IMR-90 (cell line): ENCODE data around the gene MRTFA. TPM values are rescaled to one million over a fixed set of nuclear protein-coding genes. Genes with fewer than 3 reads are reported as not detected.

ENCODE experiments used
- ATAC-seq: fragments of 200-7000 bp; cut with Tn5 transposase; 2 replicates; pipeline ENCODE4 v1.9.1; 2020; ENCODE audit warnings: low read depth, mild to moderate bottlenecking, moderate library complexity
- BruUV-seq: library from RNA; stranded (reverse); fragments of 400-500 nt; replicated peaks from 2 replicates; lab custom pipeline; 2021; lab: Mats Ljungman, UMichigan
- CTCF ChIA-PET: fragments of 300-600 bp; formaldehyde crosslinking; extraction: SDS; loops from one replicate; lab custom pipeline; 2021; ENCODE audit warnings: antibody characterized with exemption; lab: Yijun Ruan, JAX
- POLR2A ChIA-PET: fragments of 300-600 bp; sonication (Branson Sonifier 250); formaldehyde crosslinking; loops from one replicate; lab custom pipeline; 2022; ENCODE audit warnings: antibody characterized with exemption; ENCODE audit not compliant: unreplicated experiment; lab: Charles Lee
- DNase-seq: peaks from one replicate; pipeline ENCODE4 v3.0.0; 2013
- H2AFZ ChIP-seq: replicated peaks from 2 replicates; pipeline ENCODE3; 2013; ENCODE audit warnings: low read length, mild to moderate bottlenecking; ENCODE audit not compliant: poor library complexity
- H2AK5ac ChIP-seq: 2 replicates; pipeline ENCODE4 v1.6.1; 2013; ENCODE audit warnings: low read depth, low read length, inconsistent platforms
- H2AK9ac ChIP-seq: replicated peaks from 2 replicates; pipeline ENCODE3; 2013; ENCODE audit warnings: mild to moderate bottlenecking, low read depth, low read length, moderate library complexity; ENCODE audit not compliant: poor library complexity
- H2BK120ac ChIP-seq: 2 replicates; pipeline ENCODE4 v1.6.1; 2013; ENCODE audit warnings: low read depth, low read length, inconsistent platforms
- H2BK15ac ChIP-seq: 3 replicates; pipeline ENCODE4 v1.6.1; 2013; ENCODE audit warnings: low read depth, low read length, inconsistent platforms
- H2BK20ac ChIP-seq: 2 replicates; pipeline ENCODE4 v1.6.1; 2013; ENCODE audit warnings: low read depth, mild to moderate bottlenecking, inconsistent platforms, low read length, moderate library complexity
- H2BK5ac ChIP-seq: 2 replicates; pipeline ENCODE4 v1.6.1; 2013; ENCODE audit warnings: mild to moderate bottlenecking, low read depth, low read length, inconsistent platforms; ENCODE audit not compliant: poor library complexity, severe bottlenecking
- H3K14ac ChIP-seq: replicated peaks from 2 replicates; pipeline ENCODE4 v1.6.1; 2013; ENCODE audit warnings: low read depth, low read length, inconsistent platforms
- H3K18ac ChIP-seq: 2 replicates; pipeline ENCODE4 v1.6.1; 2013; ENCODE audit warnings: low read depth, low read length, control low read depth
- H3K23ac ChIP-seq: 2 replicates; pipeline ENCODE4 v1.6.1; 2013; ENCODE audit warnings: low read depth, low read length, inconsistent platforms
- H3K27ac ChIP-seq: 2 replicates; pipeline ENCODE4 v1.5.1; 2013; ENCODE audit warnings: mild to moderate bottlenecking, control low read depth, low read length; ENCODE audit not compliant: insufficient read depth
- H3K27me3 ChIP-seq: 2 replicates; pipeline ENCODE4 v1.6.1; 2013; ENCODE audit warnings: low read length; ENCODE audit not compliant: control insufficient read depth, insufficient read depth
- H3K36me3 ChIP-seq: 2 replicates; pipeline ENCODE4 v1.6.1; 2013; ENCODE audit warnings: low read length, mixed read lengths; ENCODE audit not compliant: control insufficient read depth, insufficient read depth
- H3K4ac ChIP-seq: 2 replicates; pipeline ENCODE4 v1.6.1; 2013; ENCODE audit warnings: low read depth, low read length, inconsistent platforms
- H3K4me1 ChIP-seq: 2 replicates; pipeline ENCODE4 v1.6.1; 2013; ENCODE audit warnings: low read length, mixed read lengths; ENCODE audit not compliant: control insufficient read depth, insufficient read depth
- H3K4me2 ChIP-seq: 2 replicates; pipeline ENCODE4 v1.6.1; 2013; ENCODE audit warnings: low read depth, mild to moderate bottlenecking, control low read depth, low read length, moderate library complexity
- H3K4me3 ChIP-seq: 2 replicates; pipeline ENCODE4 v1.5.1; 2013; ENCODE audit warnings: low read depth, mild to moderate bottlenecking, control low read depth, low read length, moderate library complexity; ENCODE audit not compliant: insufficient read depth
- H3K56ac ChIP-seq: 2 replicates; pipeline ENCODE4 v1.6.1; 2013; ENCODE audit warnings: low read length, inconsistent platforms; ENCODE audit not compliant: insufficient read depth; ENCODE audit errors: extremely low read depth
- H3K79me1 ChIP-seq, 2 experiments: 2 replicates each; pipeline ENCODE4 v1.6.1; 2013; ENCODE audit warnings: low read length in 2 of 2, inconsistent platforms in 1 of 2, low read depth in 1 of 2
- H3K9ac ChIP-seq: 2 replicates; pipeline ENCODE4 v1.6.1; 2013; ENCODE audit warnings: low read depth, low read length, control low read depth
- H3K9me1 ChIP-seq: 2 replicates; pipeline ENCODE4 v1.6.1; 2013; ENCODE audit warnings: low read length, inconsistent platforms; ENCODE audit not compliant: insufficient read depth
- H3K9me3 ChIP-seq: 2 replicates; pipeline ENCODE4 v1.6.1; 2013; ENCODE audit warnings: low read length; ENCODE audit not compliant: control insufficient read depth, insufficient read depth
- H4K20me1 ChIP-seq: 2 replicates; pipeline ENCODE4 v1.6.1; 2013; ENCODE audit warnings: low read length, inconsistent platforms; ENCODE audit not compliant: insufficient read depth
- H4K5ac ChIP-seq: 2 replicates; pipeline ENCODE4 v1.6.1; 2013; ENCODE audit warnings: mild to moderate bottlenecking, low read depth, low read length, control low read depth
- H4K8ac ChIP-seq, 2 experiments: 2 replicates each; pipeline ENCODE4 v1.6.1; 2013; ENCODE audit warnings: low read depth in 2 of 2, low read length in 2 of 2, control low read depth in 1 of 2, inconsistent platforms in 1 of 2
- H4K91ac ChIP-seq: 2 replicates; pipeline ENCODE4 v1.6.1; 2013; ENCODE audit warnings: low read depth, low read length, inconsistent platforms; ENCODE audit not compliant: insufficient read depth
- BHLHE40 ChIP-seq: fragments of 150-350 bp; IDR thresholded peaks from 2 replicates; pipeline ENCODE4 v1.6.1; 2016; ENCODE audit warnings: mild to moderate bottlenecking, low read depth, low read length
- CEBPB ChIP-seq: IDR thresholded peaks from 2 replicates; pipeline ENCODE4 v1.6.1; 2012; ENCODE audit warnings: low read depth, low read length, improper control_type of control experiment
- MAFK ChIP-seq: IDR thresholded peaks from 2 replicates; pipeline ENCODE4 v1.6.1; 2012; ENCODE audit warnings: low read depth, low read length, improper control_type of control experiment
- MAZ ChIP-seq: IDR thresholded peaks from 2 replicates; pipeline ENCODE4 v1.6.1; 2012; ENCODE audit warnings: low read depth, mild to moderate bottlenecking, low read length, improper control_type of control experiment, moderate library complexity, borderline replicate concordance
- MXI1 ChIP-seq: IDR thresholded peaks from 2 replicates; pipeline ENCODE4 v1.6.1; 2012; ENCODE audit warnings: low read depth, mild to moderate bottlenecking, low read length, moderate library complexity, borderline replicate concordance
- WGBS, 2 experiments: methylation state at CpG; one replicate each; pipeline versions ENCODE4 v1.1.5 to v1.1.7; 2013; ENCODE audit warnings: missing lambda C conversion rate in 2 of 2; ENCODE audit not compliant: insufficient read length in 1 of 2; ENCODE audit errors: extremely low coverage in 2 of 2; 5-methylcytosine and 5-hydroxymethylcytosine counted together
- dilution Hi-C: fragments of 300-500 bp; cut with HindIII; formaldehyde crosslinking; loops from one replicate; pipeline ENCODE4 v1.14.3; 2018; ENCODE audit warnings: low sequenced_read_pairs; ENCODE audit not compliant: unreplicated experiment
- in situ Hi-C: fragments of 300-500 bp; cut with MboI; formaldehyde crosslinking; loops from 3 replicates; pipeline ENCODE4 v1.14.3; 2019; ENCODE audit warnings: low sequenced_read_pairs, inconsistent platforms, mixed read lengths
- intact Hi-C: fragments of 100-400 bp; cut with micrococcal nuclease; formaldehyde crosslinking; loops from 2 replicates; pipeline ENCODE4 v1.10.0; 2022
- polyA plus RNA-seq, 3 experiments: library from polyadenylated mRNA; depleted of rRNA; stranded (reverse); fragments of >200 nt; gene quantifications; 2 replicates each; pipeline ENCODE4 v1.2.3, GENCODE V29; 2012; ENCODE audit warnings: low replicate concordance in 1 of 3
- total RNA-seq: library from RNA; depleted of rRNA; stranded (reverse); fragments of >200 nt; gene quantifications from 2 replicates; pipeline ENCODE4 v1.2.3, GENCODE V29; 2012

MRTFA gene
- total and polyA plus RNA-seq, 2 of the 4 experiments (the other 2 are of a cell fraction), result 12.5 to 17.2 TPM

- peak overlapping the region; percentile 62; the same call in 1 of the 2 replicates for H2BK20ac ChIP-seq
- ATAC-seq (peak; percentile 50), DNase-seq (peak; percentile 60)
- peak overlapping the region; percentile 96 for H2AK5ac ChIP-seq
- no peak overlapping the region for H3K9ac ChIP-seq
- H2BK5ac ChIP-seq, result peak overlapping the region; percentile 59
- peak overlapping the region; percentile 49 for H4K91ac ChIP-seq
- H4K20me1 ChIP-seq, result peaks cover 20% of the 10 kb centered on the region
- H2BK15ac ChIP-seq, result peak overlapping the region; percentile 50; the same call in 1 of the 3 replicates
- peaks cover 21% of the 10 kb centered on the region for H3K4me1 ChIP-seq
- peak overlapping the region; percentile 24; the same call in 1 of the 2 replicates for H3K18ac ChIP-seq
- peaks cover 33 to 79% of the 10 kb centered on the region in 2 experiments for H3K79me1 ChIP-seq
- CTCF ChIA-PET, result interaction anchor here (1.0 to 1.8 kb wide), 2 partner anchors 33 to 49 kb away, joined by 3 to 9 read pairs; no protein-coding TSS in a partner anchor
- H3K4me2 ChIP-seq, result peak overlapping the region; percentile 22; the same call in 1 of the 2 replicates
- peak overlapping the region; percentile 24; the same call in 1 of the 2 replicates for H4K5ac ChIP-seq
- dilution Hi-C loops (no loop called here), intact Hi-C loops (loop anchor here (2.0 kb wide), 1 partner anchor 49 kb away; no protein-coding TSS in a partner anchor), in situ Hi-C loops (no loop called here)
- H3K4me3 ChIP-seq, result no peak overlapping the region
- peak overlapping the region; percentile 54; the same call in 1 of the 2 replicates for H3K27ac ChIP-seq
- peak overlapping the region; percentile 57 for H2BK120ac ChIP-seq
- WGBS, 2 experiments, result 97% methylated on average over 5 of the region's 12 CpGs; no CpG with 5 or more reads in 1 of the 2 experiments
- no peaks in the 10 kb centered on the region for H3K9me3 ChIP-seq
- peaks cover 28% of the 10 kb centered on the region for H3K9me1 ChIP-seq
- peak overlapping the region in 1 of 2 experiments; percentile 63; a peak in 3 of 4 replicates for H4K8ac ChIP-seq
- no TSS peak for BruUV-seq
- H3K14ac ChIP-seq, result peak overlapping the region; percentile 74
- H2AFZ ChIP-seq, result no peak overlapping the region
- H3K36me3 ChIP-seq, result peaks cover 3% of the 10 kb centered on the region; the same call in 1 of the 2 replicates
- peak overlapping the region; percentile 64 for H3K23ac ChIP-seq
- H2AK9ac ChIP-seq, result no peak overlapping the region
- H3K27me3 ChIP-seq, result no peaks in the 10 kb centered on the region
- H3K56ac ChIP-seq, result no peak overlapping the region
- H3K4ac ChIP-seq, result peak overlapping the region; percentile 58
- peak; percentile 28; the same call in 1 of the 2 replicates for TF ChIP-seq CEBPB
- TF ChIP-seq MAZ, result no peak
- TF ChIP-seq MXI1, result no peak
- TF ChIP-seq BHLHE40, result no peak
- no peak for TF ChIP-seq MAFK
- POLR2A ChIA-PET, result interaction anchor here (0.6 kb wide), 1 partner anchor 28 kb away, joined by 4 read pairs; no protein-coding TSS in a partner anchor
These were observed 150.5 kb downstream of the MRTFA start for GRCh38 chr22:40485813-40486667.
